ENCODE results near the gene HTRA1. TPM values are rescaled to one million over a fixed set of nuclear protein-coding genes. Genes with fewer than 3 reads are reported as not detected.
A peak's percentile ranks its signal among the peaks of the same experiment; 100 is the strongest.

HTRA1 gene
- total and polyA plus RNA-seq, 7 donors: 11.4 to 30.8 (median 11.8) TPM

- no peaks in the 10 kb centered on the region for H3K9me3 ChIP-seq
- WGBS, 3 donors: 89 to 93% (median 92%) methylated on average over 11 of the region's 11 CpGs
- peaks cover 5% of the 10 kb centered on the region for H3K4me1 ChIP-seq
- no peak for ATAC-seq
- no peak for DNase-seq
- H3K4me3 ChIP-seq: no peak overlapping the region
- no peaks in the 10 kb centered on the region for H3K27me3 ChIP-seq (ENCODE audit: insufficient read depth in 3 of 3, low read length in 2 of 3)
- intact Hi-C loops (cut with DNase I): no loop called here
- no peak for TF ChIP-seq CTCF (IDR thresholded peaks at IDR 0.05)
- H3K36me3 ChIP-seq (ENCODE audit: insufficient read depth in 1 of 2, low read depth in 1 of 2): no peaks in the 10 kb centered on the region
- H3K27ac ChIP-seq: no peak overlapping the region
Measured at GRCh38 chr10:122484276-122485060, 23.1 kb downstream of the HTRA1 start.

- 31 to 39% (median 31%) methylated on average over 5 of the region's 5 CpGs for WGBS, 3 donors
- H3K36me3 ChIP-seq (ENCODE audit: insufficient read depth in 1 of 2, low read depth in 1 of 2): no peaks in the 10 kb centered on the region
- ATAC-seq (no peak), DNase-seq (no peak)
- no peaks in the 10 kb centered on the region for H3K27me3 ChIP-seq (ENCODE audit: insufficient read depth in 3 of 3, low read length in 2 of 3)
- no peak overlapping the region for H3K4me3 ChIP-seq
- no peak overlapping the region for H3K27ac ChIP-seq
- TF ChIP-seq CTCF (IDR thresholded peaks at IDR 0.05): no peak
- peaks cover 5% of the 10 kb centered on the region for H3K4me1 ChIP-seq
- intact Hi-C loops (cut with DNase I): no loop called here
- no peaks in the 10 kb centered on the region for H3K9me3 ChIP-seq
Measured at GRCh38 chr10:122485670-122486069, 24.3 kb downstream of the HTRA1 start.

- DNase-seq (no peak), ATAC-seq (no peak)
- intact Hi-C loops (cut with DNase I): no loop called here
- peaks cover 5% of the 10 kb centered on the region for H3K4me1 ChIP-seq
- 66 to 74% (median 68%) methylated on average over 9 of the region's 9 CpGs for WGBS, 3 donors
- no peak overlapping the region for H3K27ac ChIP-seq
- no peaks in the 10 kb centered on the region for H3K36me3 ChIP-seq (ENCODE audit: insufficient read depth in 1 of 2, low read depth in 1 of 2)
- H3K4me3 ChIP-seq: no peak overlapping the region
- no peak for TF ChIP-seq CTCF (IDR thresholded peaks at IDR 0.05)
- no peaks in the 10 kb centered on the region for H3K27me3 ChIP-seq (ENCODE audit: insufficient read depth in 3 of 3, low read length in 2 of 3)
- H3K9me3 ChIP-seq: no peaks in the 10 kb centered on the region
Measured at GRCh38 chr10:122486406-122487080, 25.2 kb downstream of the HTRA1 start.

- Histone ChIP-seq H3K9me3 (no peaks in the 10 kb centered on the region), H3K27ac (no peak overlapping the region), H3K36me3 (ENCODE audit: insufficient read depth in 1 of 2, low read depth in 1 of 2) (no peaks in the 10 kb centered on the region), H3K4me1 (peaks cover 5% of the 10 kb centered on the region), H3K4me3 (no peak overlapping the region), H3K27me3 (ENCODE audit: insufficient read depth in 3 of 3, low read length in 2 of 3) (no peaks in the 10 kb centered on the region)
- ATAC-seq (peak in 3 of 4 donors; percentile 44 to 68 (median 63)), DNase-seq (no peak)
- TF ChIP-seq CTCF (IDR thresholded peaks at IDR 0.05): no peak
- 45 to 57% (median 54%) methylated on average over 16 of the region's 16 CpGs for WGBS, 3 donors
- intact Hi-C loops (cut with DNase I): no loop called here
Measured at GRCh38 chr10:122487174-122487765, 25.9 kb downstream of the HTRA1 start.

Data from psoas muscle (tissue), 8 donors.